Measurements from ENCODE around the gene STON1.
A peak's percentile ranks its signal among the peaks of the same experiment; 100 is the strongest.

The STON1 gene

DNA sequence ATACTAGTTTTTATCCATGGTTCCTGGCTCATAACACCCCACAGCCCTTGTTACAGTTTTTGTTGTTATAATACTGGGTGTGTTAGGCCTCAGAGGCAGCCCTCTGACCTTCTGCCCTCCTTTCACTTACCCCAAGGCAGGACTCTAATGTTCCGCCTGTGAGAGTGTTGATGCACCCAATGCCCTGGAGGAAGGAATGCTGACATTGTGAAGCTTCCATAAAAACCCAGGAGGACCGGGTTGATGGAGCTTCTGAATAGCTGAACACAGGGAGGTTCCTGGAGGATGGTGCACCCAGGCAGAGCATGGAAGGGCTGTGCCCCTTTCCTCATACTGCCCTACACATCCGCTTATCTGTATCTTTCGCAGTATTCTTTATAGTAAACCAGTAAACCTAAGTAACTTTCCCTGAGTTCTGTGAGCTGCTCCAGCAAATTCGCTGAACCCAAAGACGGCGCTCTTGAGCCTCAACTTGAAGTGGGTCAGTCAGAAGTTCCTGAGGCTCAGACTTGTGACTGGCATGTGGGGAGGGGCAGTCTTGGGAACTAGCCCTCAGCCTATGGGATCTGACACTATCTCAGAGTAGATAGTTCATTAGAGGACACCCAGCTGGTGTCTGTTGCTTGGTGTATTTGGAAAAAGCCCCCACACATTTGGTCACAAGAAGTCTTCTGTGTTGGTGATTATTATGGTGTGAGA lies 10.4 kb downstream of the STON1 start:
- Histone ChIP-seq H3K79me2 (ENCODE audit: low read length) (no peaks in the 10 kb centered on the region), H3K27ac (ENCODE audit: low read length) (no peak overlapping the region), H3K9me3 (ENCODE audit: insufficient read depth, low read length) (no peaks in the 10 kb centered on the region), H3K36me3 (replicated peaks; ENCODE audit: low read depth, low read length) (no peaks in the 10 kb centered on the region), H3K27me3 (ENCODE audit: low read depth, low read length) (no peaks in the 10 kb centered on the region), H4K20me1 (ENCODE audit: insufficient read depth, low read length) (no peaks in the 10 kb centered on the region), H3K4me2 (ENCODE audit: low read length) (no peak overlapping the region), H3K9ac (ENCODE audit: low read length) (no peak overlapping the region), H2AFZ (ENCODE audit: low read depth, low read length) (no peak overlapping the region), H3K4me3 (ENCODE audit: low read length) (no peak overlapping the region), H3K4me1 (ENCODE audit: low read length) (no peaks in the 10 kb centered on the region)
- TF ChIP-seq, protein P1, sequence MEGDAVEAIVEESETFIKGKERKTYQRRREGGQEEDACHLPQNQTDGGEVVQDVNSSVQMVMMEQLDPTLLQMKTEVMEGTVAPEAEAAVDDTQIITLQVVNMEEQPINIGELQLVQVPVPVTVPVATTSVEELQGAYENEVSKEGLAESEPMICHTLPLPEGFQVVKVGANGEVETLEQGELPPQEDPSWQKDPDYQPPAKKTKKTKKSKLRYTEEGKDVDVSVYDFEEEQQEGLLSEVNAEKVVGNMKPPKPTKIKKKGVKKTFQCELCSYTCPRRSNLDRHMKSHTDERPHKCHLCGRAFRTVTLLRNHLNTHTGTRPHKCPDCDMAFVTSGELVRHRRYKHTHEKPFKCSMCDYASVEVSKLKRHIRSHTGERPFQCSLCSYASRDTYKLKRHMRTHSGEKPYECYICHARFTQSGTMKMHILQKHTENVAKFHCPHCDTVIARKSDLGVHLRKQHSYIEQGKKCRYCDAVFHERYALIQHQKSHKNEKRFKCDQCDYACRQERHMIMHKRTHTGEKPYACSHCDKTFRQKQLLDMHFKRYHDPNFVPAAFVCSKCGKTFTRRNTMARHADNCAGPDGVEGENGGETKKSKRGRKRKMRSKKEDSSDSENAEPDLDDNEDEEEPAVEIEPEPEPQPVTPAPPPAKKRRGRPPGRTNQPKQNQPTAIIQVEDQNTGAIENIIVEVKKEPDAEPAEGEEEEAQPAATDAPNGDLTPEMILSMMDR (IDR thresholded peaks at IDR 0.05; ENCODE audit: low read depth, low read length), result no peak
- no peak for TF ChIP-seq EZH2phosphoT487 (IDR thresholded peaks at IDR 0.05; ENCODE audit: low read depth)

DNA sequence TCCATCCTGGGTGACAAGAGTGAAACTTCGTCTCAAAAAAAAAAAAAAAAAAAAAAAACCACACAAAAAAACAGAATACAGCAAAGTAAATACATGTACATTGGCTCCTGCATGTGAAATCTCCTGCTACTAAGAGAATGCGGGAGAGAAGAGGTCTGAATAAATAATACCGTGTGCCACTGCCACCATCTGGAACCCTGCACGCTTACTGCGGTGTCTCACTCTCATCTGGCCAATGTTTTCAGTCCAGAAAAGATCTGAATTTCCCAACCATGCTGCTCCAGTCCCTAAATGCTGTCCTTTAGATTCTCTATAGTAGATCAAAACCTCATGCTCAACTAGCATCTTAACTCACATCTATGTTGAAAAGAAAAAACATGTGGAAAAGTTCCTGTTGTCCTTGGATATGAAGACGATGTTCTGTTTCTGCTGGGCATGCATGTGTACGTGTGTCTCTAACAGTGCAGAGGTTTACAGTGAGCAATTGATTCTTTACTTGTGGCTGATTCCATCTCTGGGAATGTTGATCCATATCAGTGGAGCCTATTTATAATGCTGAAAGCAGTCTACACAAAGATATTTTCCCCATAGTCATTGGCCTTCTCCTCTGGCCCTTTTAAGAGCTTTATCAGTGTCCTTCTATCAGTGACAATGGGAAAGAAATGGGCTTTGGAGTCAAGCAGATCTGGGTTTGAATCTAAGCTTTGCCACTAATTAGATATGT lies 11.9 kb downstream of the STON1 start:
- H2AFZ ChIP-seq (ENCODE audit: low read depth, low read length), result no peak overlapping the region
- H3K27me3 ChIP-seq (ENCODE audit: low read depth, low read length), result no peaks in the 10 kb centered on the region
- H4K20me1 ChIP-seq (ENCODE audit: insufficient read depth, low read length), result no peaks in the 10 kb centered on the region
- no peaks in the 10 kb centered on the region for H3K79me2 ChIP-seq (ENCODE audit: low read length)
- no peak overlapping the region for H3K4me2 ChIP-seq (ENCODE audit: low read length)
- H3K9ac ChIP-seq (ENCODE audit: low read length), result no peak overlapping the region
- H3K27ac ChIP-seq (ENCODE audit: low read length), result no peak overlapping the region
- H3K36me3 ChIP-seq (replicated peaks; ENCODE audit: low read depth, low read length), result no peaks in the 10 kb centered on the region
- H3K4me1 ChIP-seq (ENCODE audit: low read length), result no peaks in the 10 kb centered on the region
- no peaks in the 10 kb centered on the region for H3K9me3 ChIP-seq (ENCODE audit: insufficient read depth, low read length)
- no peak for TF ChIP-seq EZH2phosphoT487 (IDR thresholded peaks at IDR 0.05; ENCODE audit: low read depth)
- TF ChIP-seq, protein P1 (IDR thresholded peaks at IDR 0.05; ENCODE audit: low read depth, low read length), result no peak
- H3K4me3 ChIP-seq (ENCODE audit: low read length), result no peak overlapping the region

DNA sequence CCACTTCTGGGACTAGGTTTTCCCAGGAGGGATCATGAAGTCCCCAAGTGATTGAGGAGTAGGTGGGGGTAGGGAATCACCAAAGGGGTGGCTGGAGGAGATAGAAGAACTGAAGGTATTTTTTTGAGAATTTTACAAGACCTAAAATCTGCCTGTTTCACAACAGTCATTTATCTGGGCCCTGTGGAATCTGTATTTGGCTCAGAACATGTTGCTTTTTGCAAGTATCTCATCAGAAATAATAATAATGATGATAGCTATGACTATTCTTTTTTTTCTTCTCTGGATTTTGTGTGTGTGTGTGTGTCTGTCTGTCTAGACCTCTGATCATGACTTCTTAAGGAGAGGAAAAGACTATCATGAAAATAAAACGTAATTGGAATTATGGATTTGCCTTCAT lies 13.9 kb downstream of the STON1 start:
- TF ChIP-seq, protein P1 (IDR thresholded peaks at IDR 0.05; ENCODE audit: low read depth, low read length), result no peak
- no peak for TF ChIP-seq EZH2phosphoT487 (IDR thresholded peaks at IDR 0.05; ENCODE audit: low read depth)
- Histone ChIP-seq H3K27me3 (ENCODE audit: low read depth, low read length) (no peaks in the 10 kb centered on the region), H3K9ac (ENCODE audit: low read length) (no peak overlapping the region), H4K20me1 (ENCODE audit: insufficient read depth, low read length) (no peaks in the 10 kb centered on the region), H3K36me3 (replicated peaks; ENCODE audit: low read depth, low read length) (no peaks in the 10 kb centered on the region), H2AFZ (ENCODE audit: low read depth, low read length) (no peak overlapping the region), H3K4me1 (ENCODE audit: low read length) (no peaks in the 10 kb centered on the region), H3K9me3 (ENCODE audit: insufficient read depth, low read length) (no peaks in the 10 kb centered on the region), H3K4me2 (ENCODE audit: low read length) (no peak overlapping the region), H3K79me2 (ENCODE audit: low read length) (no peaks in the 10 kb centered on the region), H3K27ac (ENCODE audit: low read length) (no peak overlapping the region), H3K4me3 (ENCODE audit: low read length) (no peak overlapping the region)

GRCh38 chr2:48545244-48545643 lies 15.3 kb downstream of the STON1 start:
- Histone ChIP-seq H3K36me3 (replicated peaks; ENCODE audit: low read depth, low read length) (no peaks in the 10 kb centered on the region), H4K20me1 (ENCODE audit: insufficient read depth, low read length) (no peaks in the 10 kb centered on the region), H3K27ac (ENCODE audit: low read length) (no peak overlapping the region), H3K9ac (ENCODE audit: low read length) (no peak overlapping the region), H3K9me3 (ENCODE audit: insufficient read depth, low read length) (no peaks in the 10 kb centered on the region), H3K4me3 (ENCODE audit: low read length) (no peak overlapping the region), H3K27me3 (ENCODE audit: low read depth, low read length) (no peaks in the 10 kb centered on the region), H3K4me1 (ENCODE audit: low read length) (no peaks in the 10 kb centered on the region), H3K79me2 (ENCODE audit: low read length) (no peaks in the 10 kb centered on the region), H3K4me2 (ENCODE audit: low read length) (no peak overlapping the region), H2AFZ (ENCODE audit: low read depth, low read length) (no peak overlapping the region)
- TF ChIP-seq, protein P1 (IDR thresholded peaks at IDR 0.05; ENCODE audit: low read depth, low read length), result peak; percentile 25
- no peak for TF ChIP-seq EZH2phosphoT487 (IDR thresholded peaks at IDR 0.05; ENCODE audit: low read depth)
